DOHH2 (cell line): ENCODE data around the gene NPIPB9.
"Not testable (repeated sequence)": the region's sequence is repeated elsewhere in the genome, so short reads cannot be mapped to it uniquely, and the experiment has no call there.

ENCODE experiments used
- EZH2phosphoT487 ChIP-seq: fragments of 200-600 bp; sonication (generic); IDR thresholded peaks from 2 replicates; pipeline ENCODE4 v1.6.1; 2017; ENCODE audit warnings: borderline replicate concordance, mild to moderate bottlenecking, antibody characterized with exemption, low read length, moderate library complexity, mixed read lengths
- TF ChIP-seq, protein P1 (sequence below): fragments of 200-600 bp; sonication (generic); IDR thresholded peaks from one replicate; pipeline ENCODE4 v1.5.1; 2014; ENCODE audit warnings: antibody characterized with exemption, mild to moderate bottlenecking, low read depth, low read length; ENCODE audit not compliant: poor library complexity, severe bottlenecking

DNA sequence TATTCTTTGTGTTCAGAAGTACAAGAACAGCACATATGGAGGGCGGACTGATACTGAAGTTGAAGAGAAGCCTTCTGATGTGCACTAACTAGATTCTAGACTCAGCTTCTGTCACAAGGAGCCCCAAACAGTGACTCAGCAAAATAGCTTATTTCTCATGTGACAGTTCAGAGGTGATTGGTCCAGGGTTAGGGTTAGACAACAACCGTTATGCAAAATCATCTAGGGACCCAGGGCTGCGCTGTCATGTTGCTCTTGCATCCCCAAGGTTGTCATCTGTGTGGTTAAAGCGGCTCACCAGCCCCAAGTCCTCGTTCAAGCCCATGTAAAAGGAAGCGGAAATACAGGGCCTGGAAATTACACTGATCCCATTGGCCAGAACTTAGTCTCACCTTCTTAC is 30.1 kb downstream of the NPIPB9 start:
- TF ChIP-seq EZH2phosphoT487 = not testable (repeated sequence)
- TF ChIP-seq, protein P1, sequence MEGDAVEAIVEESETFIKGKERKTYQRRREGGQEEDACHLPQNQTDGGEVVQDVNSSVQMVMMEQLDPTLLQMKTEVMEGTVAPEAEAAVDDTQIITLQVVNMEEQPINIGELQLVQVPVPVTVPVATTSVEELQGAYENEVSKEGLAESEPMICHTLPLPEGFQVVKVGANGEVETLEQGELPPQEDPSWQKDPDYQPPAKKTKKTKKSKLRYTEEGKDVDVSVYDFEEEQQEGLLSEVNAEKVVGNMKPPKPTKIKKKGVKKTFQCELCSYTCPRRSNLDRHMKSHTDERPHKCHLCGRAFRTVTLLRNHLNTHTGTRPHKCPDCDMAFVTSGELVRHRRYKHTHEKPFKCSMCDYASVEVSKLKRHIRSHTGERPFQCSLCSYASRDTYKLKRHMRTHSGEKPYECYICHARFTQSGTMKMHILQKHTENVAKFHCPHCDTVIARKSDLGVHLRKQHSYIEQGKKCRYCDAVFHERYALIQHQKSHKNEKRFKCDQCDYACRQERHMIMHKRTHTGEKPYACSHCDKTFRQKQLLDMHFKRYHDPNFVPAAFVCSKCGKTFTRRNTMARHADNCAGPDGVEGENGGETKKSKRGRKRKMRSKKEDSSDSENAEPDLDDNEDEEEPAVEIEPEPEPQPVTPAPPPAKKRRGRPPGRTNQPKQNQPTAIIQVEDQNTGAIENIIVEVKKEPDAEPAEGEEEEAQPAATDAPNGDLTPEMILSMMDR = not testable (repeated sequence)
